ENCODE measurements around the gene KLHL26. TPM values are rescaled to one million over a fixed set of nuclear protein-coding genes. Genes with fewer than 3 reads are reported as not detected.

Gene KLHL26
- polyA plus RNA-seq, 3 donors, result 1.6 to 3.2 (median 2.0) TPM

GRCh38 chr19:18588611-18589379 lies 48.0 kb upstream of the KLHL26 start, which contains the start of gene REX1BD:
Gene REX1BD (plus strand): TSS chr19:18588798. CDS start chr19:18588802, 4 bp downstream.
- Histone ChIP-seq H4K20me1 (ENCODE audit: insufficient read depth, low read length) (peaks cover 30% of the 10 kb centered on the region), H3K36me3 (replicated peaks in 1 of 2; ENCODE audit: control insufficient read depth in 1 of 2, insufficient read depth in 2 of 2, low read length in 2 of 2) (peaks cover 7 to 8% of the 10 kb centered on the region in 2 donors), H3K27me3 (ENCODE audit: control insufficient read depth in 2 of 2, insufficient read depth in 2 of 2, low read length in 2 of 2) (peaks cover 0 to 6% of the 10 kb centered on the region in 2 donors), H3K79me2 (ENCODE audit: insufficient read depth, low read length) (peaks cover 8% of the 10 kb centered on the region), H2AFZ (ENCODE audit: insufficient read depth, low read depth, low read length, poor library complexity, severe bottlenecking) (peak within 1 kb of the TSS; percentile 91), H3K4me2 (replicated peaks; ENCODE audit: extremely low read depth, low read length, poor library complexity, severe bottlenecking) (peak within 1 kb of the TSS; percentile 99), H3K9me3 (replicated peaks in 1 of 2; ENCODE audit: control insufficient read depth in 1 of 2, insufficient read depth in 1 of 2, low read length in 2 of 2) (no peaks in the 10 kb centered on the region), H3K4me3 (replicated peaks in 1 of 3; ENCODE audit: low read depth in 2 of 3, low read length in 3 of 3) (peak within 1 kb of the TSS; percentile 65 to 92 (median 69)), H3K9ac (ENCODE audit: insufficient read depth, low read length, poor library complexity, severe bottlenecking) (peak within 1 kb of the TSS; percentile 76), H3K27ac (ENCODE audit: low read depth in 1 of 2, low read length in 2 of 2) (peak within 1 kb of the TSS; percentile 56 to 84), H3K4me1 (ENCODE audit: control insufficient read depth in 1 of 2, insufficient read depth in 2 of 2, low read length in 2 of 2) (peaks cover 35 to 52% of the 10 kb centered on the region in 2 donors)
- peak; percentile 79 to 87 (median 86) for DNase-seq
- intact Hi-C loops (cut with micrococcal nuclease), result loop anchor here (5.0 to 10.0 kb wide), 2 partner anchors 126 to 134 kb away; no protein-coding TSS in a partner anchor
- H3K4me1 Mint-ChIP-seq, result peaks cover 42% of the 10 kb centered on the region
- H3K36me3 Mint-ChIP-seq, result peaks cover 10 to 21% of the 10 kb centered on the region in 2 donors
- peak within 1 kb of the TSS; percentile 65 to 93 (median 87) for H3K27ac Mint-ChIP-seq
- peaks cover 0 to 3% (median 0%) of the 10 kb centered on the region in 7 donors for H3K9me3 Mint-ChIP-seq
- H3K4me3 Mint-ChIP-seq, result peak within 1 kb of the TSS; percentile 78 to 89
- H3K27me3 Mint-ChIP-seq (ENCODE audit: low read depth in 3 of 3), result peaks cover 3 to 13% (median 8%) of the 10 kb centered on the region in 3 donors
- under 1% methylated on average over 66 of the region's 72 CpGs for WGBS (ENCODE audit: insufficient coverage)
- TF ChIP-seq CTCF (IDR thresholded peaks at IDR 0.05), result peak; percentile 93

- Histone ChIP-seq H3K27ac (ENCODE audit: low read depth in 1 of 2, low read length in 2 of 2) (peak overlapping the region; percentile 56 to 84), H3K36me3 (replicated peaks in 1 of 2; ENCODE audit: control insufficient read depth in 1 of 2, insufficient read depth in 2 of 2, low read length in 2 of 2) (peaks cover 7 to 8% of the 10 kb centered on the region in 2 donors), H2AFZ (ENCODE audit: insufficient read depth, low read depth, low read length, poor library complexity, severe bottlenecking) (peak overlapping the region; percentile 91), H3K4me3 (replicated peaks in 1 of 3; ENCODE audit: low read depth in 2 of 3, low read length in 3 of 3) (peak overlapping the region; percentile 65 to 92 (median 69)), H3K79me2 (ENCODE audit: insufficient read depth, low read length) (peaks cover 8% of the 10 kb centered on the region), H3K9ac (ENCODE audit: insufficient read depth, low read length, poor library complexity, severe bottlenecking) (peak overlapping the region; percentile 76), H3K4me1 (ENCODE audit: control insufficient read depth in 1 of 2, insufficient read depth in 2 of 2, low read length in 2 of 2) (peaks cover 38 to 60% of the 10 kb centered on the region in 2 donors), H3K4me2 (replicated peaks; ENCODE audit: extremely low read depth, low read length, poor library complexity, severe bottlenecking) (peak overlapping the region; percentile 99), H3K27me3 (ENCODE audit: control insufficient read depth in 2 of 2, insufficient read depth in 2 of 2, low read length in 2 of 2) (peaks cover 0 to 7% of the 10 kb centered on the region in 2 donors), H4K20me1 (ENCODE audit: insufficient read depth, low read length) (peaks cover 30% of the 10 kb centered on the region), H3K9me3 (replicated peaks in 1 of 2; ENCODE audit: control insufficient read depth in 1 of 2, insufficient read depth in 1 of 2, low read length in 2 of 2) (no peaks in the 10 kb centered on the region)
- peaks cover 45% of the 10 kb centered on the region for H3K4me1 Mint-ChIP-seq
- peaks cover 4 to 15% (median 14%) of the 10 kb centered on the region in 3 donors for H3K27me3 Mint-ChIP-seq (ENCODE audit: low read depth in 3 of 3)
- H3K27ac Mint-ChIP-seq, result peak overlapping the region; percentile 65 to 91 (median 84)
- intact Hi-C loops (cut with micrococcal nuclease), result loop anchor here (5.0 to 10.0 kb wide), 2 partner anchors 127 to 135 kb away; no protein-coding TSS in a partner anchor
- peak; percentile 49 to 63 (median 50) for DNase-seq
- H3K36me3 Mint-ChIP-seq, result peaks cover 10 to 21% of the 10 kb centered on the region in 2 donors
- peak overlapping the region; percentile 78 to 89 for H3K4me3 Mint-ChIP-seq
- 18% methylated on average over 48 of the region's 52 CpGs for WGBS (ENCODE audit: insufficient coverage)
- no peak for TF ChIP-seq CTCF (IDR thresholded peaks at IDR 0.05)
- H3K9me3 Mint-ChIP-seq, result peaks cover 0 to 3% (median 0%) of the 10 kb centered on the region in 7 donors
These were observed 47.2 kb upstream of the KLHL26 start for GRCh38 chr19:18589380-18590272.

Data from CD14-positive monocyte (primary cell).